SK-N-SH treated with all-trans-retinoic acid at 6 μM for 48 hours (cell line): Measurements from ENCODE around the gene SIRT4.

Experiments
- ATAC-seq: fragments of 200-7000 bp; cut with Tn5 transposase; 3 replicates; pipeline ENCODE4 v1.9.1; 2020; ENCODE audit warnings: mild to moderate bottlenecking, moderate library complexity
- ARNTL ChIP-seq: fragments of 450-650 bp; formaldehyde crosslinking; IDR thresholded peaks from 2 replicates; pipeline ENCODE4 v1.5.0; 2020; ENCODE audit warnings: low read depth, mild to moderate bottlenecking, moderate library complexity, borderline replicate concordance
- BACH2 ChIP-seq: fragments of 250-450 bp; sonication (Bioruptor Pico); IDR thresholded peaks from 2 replicates; pipeline ENCODE4 v1.9.0; 2021; ENCODE audit warnings: mild to moderate bottlenecking, borderline replicate concordance
- CREB5 ChIP-seq: fragments of 250-450 bp; sonication (Bioruptor Pico); IDR thresholded peaks from 2 replicates; pipeline ENCODE4 v1.5.1; 2020; ENCODE audit warnings: low read depth, mild to moderate bottlenecking, moderate library complexity
- CSDC2 ChIP-seq: fragments of 250-450 bp; sonication (Bioruptor Pico); IDR thresholded peaks from 2 replicates; pipeline ENCODE4 v1.5.0; 2020; ENCODE audit warnings: mild to moderate bottlenecking, moderate library complexity
- CSRNP3 ChIP-seq: fragments of 250-450 bp; sonication (Bioruptor Pico); IDR thresholded peaks from 2 replicates; pipeline ENCODE4 v1.5.1; 2021; ENCODE audit warnings: mild to moderate bottlenecking, moderate library complexity
- ESRRG ChIP-seq: fragments of 250-450 bp; sonication (Bioruptor Pico); IDR thresholded peaks from 2 replicates; pipeline ENCODE4 v1.6.1; 2021; ENCODE audit warnings: mild to moderate bottlenecking
- GLIS3 ChIP-seq: fragments of 250-450 bp; sonication (Bioruptor Pico); IDR thresholded peaks from 2 replicates; pipeline ENCODE4 v1.5.0; 2020; ENCODE audit warnings: mild to moderate bottlenecking, moderate library complexity
- ISL1 ChIP-seq: fragments of 250-450 bp; sonication (Bioruptor Pico); IDR thresholded peaks from 2 replicates; pipeline ENCODE4 v2.1.2; 2022; ENCODE audit warnings: mild to moderate bottlenecking, moderate library complexity
- OSR1 ChIP-seq: fragments of 250-450 bp; sonication (Bioruptor Pico); IDR thresholded peaks from 2 replicates; pipeline ENCODE4 v1.8.0; 2022; ENCODE audit warnings: moderate library complexity, mild to moderate bottlenecking, inconsistent platforms
- PPARA ChIP-seq: fragments of 250-450 bp; sonication (Bioruptor Pico); IDR thresholded peaks from 2 replicates; pipeline ENCODE4 v1.5.0; 2020; ENCODE audit warnings: mild to moderate bottlenecking, borderline replicate concordance
- RARB ChIP-seq: fragments of 250-450 bp; sonication (Bioruptor Pico); IDR thresholded peaks from 2 replicates; pipeline ENCODE4 v1.8.0; 2021; ENCODE audit warnings: mild to moderate bottlenecking, moderate library complexity
- SNAI2 ChIP-seq: fragments of 250-450 bp; sonication (Bioruptor Pico); IDR thresholded peaks from 2 replicates; pipeline ENCODE4 v1.5.0; 2020; ENCODE audit warnings: mild to moderate bottlenecking, moderate library complexity
- TCF4 ChIP-seq: fragments of 250-450 bp; sonication (Bioruptor Pico); IDR thresholded peaks from 2 replicates; pipeline ENCODE4 v1.8.0; 2021; ENCODE audit warnings: mild to moderate bottlenecking, moderate library complexity, borderline replicate concordance
- ZC3H10 ChIP-seq: fragments of 250-450 bp; sonication (Bioruptor Pico); IDR thresholded peaks from 2 replicates; pipeline ENCODE4 v1.5.1; 2021; ENCODE audit warnings: mild to moderate bottlenecking, moderate library complexity
- ZFP3 ChIP-seq: fragments of 250-450 bp; sonication (Bioruptor Pico); IDR thresholded peaks from 2 replicates; pipeline ENCODE4 v1.5.0; 2020; ENCODE audit warnings: mild to moderate bottlenecking, moderate library complexity
- ZFP30 ChIP-seq: fragments of 450-650 bp; formaldehyde crosslinking; IDR thresholded peaks from 2 replicates; pipeline ENCODE4 v1.5.0; 2022; ENCODE audit warnings: mild to moderate bottlenecking, moderate library complexity
- ZNF565 ChIP-seq: fragments of 450-650 bp; formaldehyde crosslinking; conservative IDR thresholded peaks from 2 replicates; pipeline ENCODE4 v1.5.0; 2020; ENCODE audit warnings: low read depth, mild to moderate bottlenecking, moderate library complexity
- ZNF70 ChIP-seq: fragments of 450-650 bp; formaldehyde crosslinking; IDR thresholded peaks from 2 replicates; pipeline ENCODE4 v1.5.0; 2020; ENCODE audit warnings: mild to moderate bottlenecking, moderate library complexity
- ZNF8 ChIP-seq: fragments of 450-650 bp; formaldehyde crosslinking; IDR thresholded peaks from 2 replicates; pipeline ENCODE4 v1.5.0; 2020; ENCODE audit warnings: mild to moderate bottlenecking, moderate library complexity
- TF ChIP-seq, protein P1 (sequence below): fragments of 250-450 bp; sonication (Bioruptor Pico); IDR thresholded peaks from 2 replicates; pipeline ENCODE4 v1.8.0; 2021; ENCODE audit warnings: low read depth, mild to moderate bottlenecking, moderate library complexity, borderline replicate concordance
- TF ChIP-seq, protein P2 (sequence below): fragments of 250-450 bp; sonication (Bioruptor Pico); IDR thresholded peaks from 2 replicates; pipeline ENCODE4 v1.8.0; 2020; ENCODE audit warnings: mild to moderate bottlenecking, moderate library complexity, borderline replicate concordance

The SIRT4 gene

DNA sequence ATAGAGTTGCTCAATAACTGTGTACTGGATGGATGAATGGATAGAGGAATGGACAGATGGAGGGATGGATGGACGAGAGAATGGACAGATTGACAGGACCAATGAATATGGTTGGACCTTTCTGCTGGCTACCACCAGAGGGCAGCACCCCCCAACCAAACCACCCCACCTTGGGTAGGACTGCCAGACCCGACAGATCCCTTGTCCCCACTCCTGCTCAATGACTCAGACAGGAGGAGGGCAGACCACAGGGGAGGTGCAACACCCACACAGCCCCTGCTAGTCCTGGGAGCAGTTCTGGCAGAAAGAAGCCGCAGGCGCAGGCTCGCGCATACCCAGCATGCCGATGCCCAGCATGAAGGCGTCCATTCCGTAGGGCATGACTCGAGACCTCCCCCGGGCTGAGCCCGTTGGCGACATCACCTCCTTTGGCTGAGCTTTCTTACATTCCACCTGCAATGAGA is 54.5 kb downstream of the SIRT4 start:
- TF ChIP-seq PPARA (CRISPR knock-in tag) (no peak), ISL1 (no peak), RARB (CRISPR knock-in tag) (no peak), SNAI2 (CRISPR knock-in tag) (no peak; the same call in 1 of the 2 replicates), ZFP30 (CRISPR knock-in tag) (no peak), GLIS3 (CRISPR knock-in tag) (no peak), ZNF70 (CRISPR knock-in tag) (no peak), OSR1 (CRISPR knock-in tag) (no peak)

GRCh38 chr12:120357104-120357503 is 55.0 kb downstream of the SIRT4 start:
- peak; percentile 7; the same call in 2 of the 3 replicates for ATAC-seq
- TF ChIP-seq PPARA (CRISPR knock-in tag) (no peak), TCF4 (CRISPR knock-in tag) (no peak), RARB (CRISPR knock-in tag) (no peak), ESRRG (no peak), CREB5 (CRISPR knock-in tag) (no peak), OSR1 (CRISPR knock-in tag) (no peak), CSRNP3 (CRISPR knock-in tag) (no peak), ZNF70 (CRISPR knock-in tag) (no peak), BACH2 (no peak), GLIS3 (CRISPR knock-in tag) (no peak), SNAI2 (CRISPR knock-in tag) (no peak)
- TF ChIP-seq, protein P1, sequence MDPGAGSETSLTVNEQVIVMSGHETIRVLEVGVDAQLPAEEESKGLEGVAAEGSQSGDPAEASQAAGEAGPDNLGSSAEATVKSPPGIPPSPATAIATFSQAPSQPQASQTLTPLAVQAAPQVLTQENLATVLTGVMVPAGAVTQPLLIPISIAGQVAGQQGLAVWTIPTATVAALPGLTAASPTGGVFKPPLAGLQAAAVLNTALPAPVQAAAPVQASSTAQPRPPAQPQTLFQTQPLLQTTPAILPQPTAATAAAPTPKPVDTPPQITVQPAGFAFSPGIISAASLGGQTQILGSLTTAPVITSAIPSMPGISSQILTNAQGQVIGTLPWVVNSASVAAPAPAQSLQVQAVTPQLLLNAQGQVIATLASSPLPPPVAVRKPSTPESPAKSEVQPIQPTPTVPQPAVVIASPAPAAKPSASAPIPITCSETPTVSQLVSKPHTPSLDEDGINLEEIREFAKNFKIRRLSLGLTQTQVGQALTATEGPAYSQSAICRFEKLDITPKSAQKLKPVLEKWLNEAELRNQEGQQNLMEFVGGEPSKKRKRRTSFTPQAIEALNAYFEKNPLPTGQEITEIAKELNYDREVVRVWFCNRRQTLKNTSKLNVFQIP: no peak
- TF ChIP-seq, protein P2, sequence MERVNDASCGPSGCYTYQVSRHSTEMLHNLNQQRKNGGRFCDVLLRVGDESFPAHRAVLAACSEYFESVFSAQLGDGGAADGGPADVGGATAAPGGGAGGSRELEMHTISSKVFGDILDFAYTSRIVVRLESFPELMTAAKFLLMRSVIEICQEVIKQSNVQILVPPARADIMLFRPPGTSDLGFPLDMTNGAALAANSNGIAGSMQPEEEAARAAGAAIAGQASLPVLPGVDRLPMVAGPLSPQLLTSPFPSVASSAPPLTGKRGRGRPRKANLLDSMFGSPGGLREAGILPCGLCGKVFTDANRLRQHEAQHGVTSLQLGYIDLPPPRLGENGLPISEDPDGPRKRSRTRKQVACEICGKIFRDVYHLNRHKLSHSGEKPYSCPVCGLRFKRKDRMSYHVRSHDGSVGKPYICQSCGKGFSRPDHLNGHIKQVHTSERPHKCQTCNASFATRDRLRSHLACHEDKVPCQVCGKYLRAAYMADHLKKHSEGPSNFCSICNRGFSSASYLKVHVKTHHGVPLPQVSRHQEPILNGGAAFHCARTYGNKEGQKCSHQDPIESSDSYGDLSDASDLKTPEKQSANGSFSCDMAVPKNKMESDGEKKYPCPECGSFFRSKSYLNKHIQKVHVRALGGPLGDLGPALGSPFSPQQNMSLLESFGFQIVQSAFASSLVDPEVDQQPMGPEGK: no peak

More for the DNA sequence above, 54.5 kb downstream of the SIRT4 start:
- ATAC-seq: peak; percentile 93

DNA sequence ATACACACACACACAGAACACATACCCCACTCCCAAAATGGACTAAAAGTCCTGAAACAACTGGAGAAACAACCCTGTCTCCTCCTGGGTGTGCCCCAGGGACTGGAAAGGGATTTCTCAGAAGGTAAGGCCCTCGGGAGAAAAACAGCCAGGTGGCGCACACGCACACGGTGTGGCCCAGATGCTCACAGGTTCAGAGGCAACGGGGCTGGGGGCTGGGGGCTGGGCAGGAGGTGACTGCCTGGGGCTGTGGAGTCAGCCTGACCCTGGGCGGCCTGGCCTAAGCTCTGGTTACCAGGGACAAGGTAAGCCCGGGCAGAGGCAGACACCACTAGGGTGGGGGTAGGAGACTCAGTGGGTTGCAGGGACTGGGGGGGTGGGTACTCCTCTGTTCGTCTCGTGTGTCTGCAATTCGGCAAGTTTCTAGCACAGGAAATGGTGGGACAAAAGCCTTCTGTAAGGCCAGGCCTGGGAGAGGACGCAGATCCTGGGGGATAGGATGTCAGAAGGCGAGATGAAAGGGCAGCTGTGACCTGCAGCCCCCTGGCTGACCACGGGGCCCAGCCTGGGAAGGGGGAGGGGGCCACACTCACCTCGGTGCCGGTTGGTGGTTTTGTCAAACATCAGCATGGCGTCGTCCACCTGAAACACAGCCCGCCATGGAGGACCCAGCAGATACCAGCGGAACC is 56.4 kb downstream of the SIRT4 start:
- no peak for ATAC-seq
- TF ChIP-seq, protein P1: no peak
- TF ChIP-seq ZFP30 (CRISPR knock-in tag) (no peak), ZNF8 (CRISPR knock-in tag) (no peak), CSRNP3 (CRISPR knock-in tag) (no peak), GLIS3 (CRISPR knock-in tag) (no peak)
- TF ChIP-seq, all 23 proteins: peak for 0

GRCh38 chr12:120359128-120359527 is 57.0 kb downstream of the SIRT4 start:
- ATAC-seq: no peak
- TF ChIP-seq OSR1 (CRISPR knock-in tag): no peak
- TF ChIP-seq ESRRG: no peak
- no peak for TF ChIP-seq CSDC2 (CRISPR knock-in tag)
- no peak for TF ChIP-seq PPARA (CRISPR knock-in tag)
- no peak for TF ChIP-seq GLIS3 (CRISPR knock-in tag)
- no peak for TF ChIP-seq ARNTL (CRISPR knock-in tag)
- TF ChIP-seq ZNF565 (CRISPR knock-in tag): no peak
- TF ChIP-seq TCF4 (CRISPR knock-in tag): no peak
- no peak for TF ChIP-seq ZFP3 (CRISPR knock-in tag)
- no peak for TF ChIP-seq CSRNP3 (CRISPR knock-in tag)
- TF ChIP-seq ZNF70 (CRISPR knock-in tag): no peak
- no peak for TF ChIP-seq ISL1
- no peak for TF ChIP-seq ZNF8 (CRISPR knock-in tag)
- no peak for TF ChIP-seq ZC3H10 (CRISPR knock-in tag)
- TF ChIP-seq, protein P1: no peak
